Keratinocyte (primary cell): ENCODE data around the gene UPP1. TPM values are rescaled to one million over a fixed set of nuclear protein-coding genes. Genes with fewer than 3 reads are reported as not detected.

Experiments used
- DNase-seq: peaks from one replicate; pipeline ENCODE4 v3.0.0-alpha.2; 2011; ENCODE audit warnings: low read depth, missing footprints, low spot score
- FAIRE-seq: peaks from 2 replicates; lab custom pipeline; 2011; peaks lifted over from hg19 to GRCh38; lab: Jason Lieb, UNC
- H2AFZ ChIP-seq: 2 replicates; pipeline ENCODE4 v1.6.0; 2012; ENCODE audit warnings: low read length, control low read depth, inconsistent platforms; ENCODE audit not compliant: control insufficient read depth
- H3K27ac ChIP-seq: 2 replicates; pipeline ENCODE4 v1.5.1; 2011; ENCODE audit warnings: low read length; ENCODE audit not compliant: control insufficient read depth, insufficient read depth
- H3K27me3 ChIP-seq: 3 replicates; pipeline ENCODE4 v1.6.0; 2011; ENCODE audit warnings: low read length; ENCODE audit not compliant: control insufficient read depth, insufficient read depth; ENCODE audit errors: extremely low read depth
- H3K36me3 ChIP-seq, 2 experiments: 2 replicates in 1 of 2; 3 replicates in 1 of 2; pipeline ENCODE4 v1.5.1; 2011; ENCODE audit warnings: low read length in 2 of 2, mild to moderate bottlenecking in 1 of 2; ENCODE audit not compliant: control insufficient read depth in 2 of 2, insufficient read depth in 2 of 2; ENCODE audit errors: extremely low read depth in 1 of 2
- H3K4me1 ChIP-seq: 3 replicates; pipeline ENCODE4 v1.5.1; 2011; ENCODE audit warnings: low read length; ENCODE audit not compliant: control insufficient read depth, insufficient read depth; ENCODE audit errors: extremely low read depth
- H3K4me2 ChIP-seq: 3 replicates; pipeline ENCODE4 v1.6.0; 2011; ENCODE audit warnings: low read depth, low read length; ENCODE audit not compliant: control insufficient read depth, insufficient read depth; ENCODE audit errors: extremely low read depth
- H3K4me3 ChIP-seq, 3 experiments: fragments of 200-600 bp in 1 of 3; sonication (generic) in 1 of 3; 2 replicates in 2 of 3; 3 replicates in 1 of 3; pipeline ENCODE4 v1.5.1; 2011 to 2016; ENCODE audit warnings: low read length in 3 of 3, mild to moderate bottlenecking in 3 of 3, control low read depth in 2 of 3, inconsistent platforms in 1 of 3, low read depth in 1 of 3, mixed read lengths in 1 of 3, mixed run types in 1 of 3, moderate library complexity in 1 of 3; ENCODE audit not compliant: control insufficient read depth in 2 of 3, insufficient read depth in 2 of 3; ENCODE audit errors: extremely low read depth in 1 of 3
- H3K79me2 ChIP-seq: 2 replicates; pipeline ENCODE4 v1.6.0; 2012; ENCODE audit warnings: low read length; ENCODE audit not compliant: control insufficient read depth, insufficient read depth
- H3K9ac ChIP-seq: 3 replicates; pipeline ENCODE4 v1.6.0; 2011; ENCODE audit warnings: low read length; ENCODE audit not compliant: control insufficient read depth, insufficient read depth; ENCODE audit errors: extremely low read depth
- H3K9me1 ChIP-seq: 3 replicates; pipeline ENCODE4 v1.6.0; 2011; ENCODE audit warnings: low read length; ENCODE audit not compliant: control insufficient read depth, insufficient read depth; ENCODE audit errors: extremely low read depth
- H3K9me3 ChIP-seq: 2 replicates; pipeline ENCODE4 v1.5.1; 2012; ENCODE audit warnings: low read depth, low read length; ENCODE audit not compliant: control insufficient read depth
- H4K20me1 ChIP-seq: 3 replicates; pipeline ENCODE4 v1.6.0; 2011; ENCODE audit warnings: low read length; ENCODE audit not compliant: control insufficient read depth, insufficient read depth; ENCODE audit errors: extremely low read depth
- CTCF ChIP-seq, 3 experiments: IDR thresholded peaks in 1 of 3; conservative IDR thresholded peaks in 1 of 3; optimal IDR thresholded peaks in 1 of 3; 2 replicates in 2 of 3; 3 replicates in 1 of 3; pipeline versions ENCODE3 to v1.5.1; 2011; ENCODE audit warnings: low read length in 3 of 3, mild to moderate bottlenecking in 3 of 3, moderate library complexity in 2 of 3, control low read depth in 1 of 3, inconsistent platforms in 1 of 3; ENCODE audit not compliant: insufficient read depth in 2 of 3; ENCODE audit errors: extremely low read depth in 1 of 3
- EZH2 ChIP-seq: IDR thresholded peaks from one replicate; pipeline ENCODE4 v1.6.1; 2012; ENCODE audit warnings: inconsistent platforms, mild to moderate bottlenecking, low read length, moderate library complexity
- dilution Hi-C: fragments of 300-500 bp; cut with MboI; formaldehyde crosslinking; loops from one replicate; pipeline ENCODE4 v1.7.0; 2020; ENCODE audit warnings: low sequenced_read_pairs; ENCODE audit not compliant: extremely low pct_ligation_motif_present
- polyA plus RNA-seq, 5 experiments: library from polyadenylated mRNA; depleted of rRNA in 3 of 5; stranded (reverse) in 3 of 5; stranded (forward) in 1 of 5; unstranded in 1 of 5; fragments of >200 nt; gene quantifications; 1 replicate in 1 of 5; 2 replicates in 3 of 5; 3 replicates in 1 of 5; pipeline versions ENCODE4 v1.2.1 to v1.2.3, GENCODE V29; 2011 to 2012; ENCODE audit warnings: missing spikeins in 2 of 5, low read depth in 1 of 5, low replicate concordance in 1 of 5

UPP1 gene
- polyA plus RNA-seq, 1 donor (not counting 4 experiments of a cell fraction or from before 2014, with no cell fraction given) = 202 TPM

DNA sequence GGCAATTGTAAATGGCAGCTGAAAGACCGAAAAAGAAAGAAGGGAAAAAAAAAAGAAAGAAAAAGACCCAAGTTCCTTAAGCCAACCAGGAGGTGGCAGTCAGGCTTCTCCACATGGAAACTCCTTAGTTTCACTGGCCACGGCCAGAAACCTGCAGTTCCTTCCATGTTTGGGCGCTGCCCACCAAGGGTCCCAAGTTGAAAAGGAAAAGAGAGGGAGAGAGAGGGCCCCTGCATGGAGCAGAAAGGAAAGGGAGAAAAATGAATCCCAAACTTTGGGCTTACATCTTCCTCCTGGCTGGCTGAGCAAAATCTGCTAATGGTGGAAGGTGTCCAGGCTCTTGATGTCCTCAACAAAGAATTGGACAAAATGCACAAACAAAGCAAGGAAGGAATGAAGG is 50.4 kb downstream of the UPP1 start:
- Histone ChIP-seq H2AFZ (no peak overlapping the region), H3K4me3 (no peak overlapping the region), H3K9ac (no peak overlapping the region), H3K4me1 (no peaks in the 10 kb centered on the region), H3K79me2 (no peaks in the 10 kb centered on the region), H3K9me3 (no peaks in the 10 kb centered on the region), H3K27ac (no peak overlapping the region), H3K36me3 (no peaks in the 10 kb centered on the region), H3K27me3 (no peaks in the 10 kb centered on the region), H3K9me1 (no peaks in the 10 kb centered on the region), H3K4me2 (no peak overlapping the region), H4K20me1 (no peaks in the 10 kb centered on the region)
- dilution Hi-C loops = no loop called here
- DNase-seq (no peak), FAIRE-seq (no peak)
- TF ChIP-seq EZH2 (no peak), CTCF (optimal IDR thresholded peaks at IDR 0.05 in 1 of 3, IDR thresholded peaks at IDR 0.05 in 1 of 3, conservative IDR thresholded peaks at IDR 0.05 in 1 of 3; ENCODE audit: extremely low read depth in 1 of 3, insufficient read depth in 2 of 3, low read length in 3 of 3) (peak in 2 of 3 experiments; percentile 13 to 37)

- no peak overlapping the region for H3K4me3 ChIP-seq
Observed at GRCh38 chr7:48140001-48140681, 51.1 kb downstream of the UPP1 start.

More at GRCh38 chr7:48140001-48140681, 51.1 kb downstream of the UPP1 start:
- dilution Hi-C loops = no loop called here
- DNase-seq = no peak
- no peaks in the 10 kb centered on the region for H3K4me1 ChIP-seq
- H3K9ac ChIP-seq = no peak overlapping the region
- H3K9me3 ChIP-seq = no peaks in the 10 kb centered on the region
- H3K27me3 ChIP-seq = no peaks in the 10 kb centered on the region
- H3K79me2 ChIP-seq = no peaks in the 10 kb centered on the region
- H4K20me1 ChIP-seq = no peaks in the 10 kb centered on the region
- TF ChIP-seq CTCF (optimal IDR thresholded peaks at IDR 0.05 in 1 of 3, IDR thresholded peaks at IDR 0.05 in 1 of 3, conservative IDR thresholded peaks at IDR 0.05 in 1 of 3; ENCODE audit: extremely low read depth in 1 of 3, insufficient read depth in 2 of 3, low read length in 3 of 3) (no peak), EZH2 (no peak)
- no peak for FAIRE-seq
- no peak overlapping the region for H3K4me2 ChIP-seq
- H2AFZ ChIP-seq = no peak overlapping the region
- no peaks in the 10 kb centered on the region for H3K36me3 ChIP-seq
- H3K9me1 ChIP-seq = no peaks in the 10 kb centered on the region
- H3K27ac ChIP-seq = no peak overlapping the region
